ENCODE results near the gene ACTN3.

- no peak for TF ChIP-seq GATA3 (IDR thresholded peaks at IDR 0.05; ENCODE audit: low read depth, low read length)
- no peak for TF ChIP-seq GATA2 (IDR thresholded peaks at IDR 0.05; ENCODE audit: low read depth, low read length)
These were observed 17.0 kb upstream of the ACTN3 start for GRCh38 chr11:66529655-66530054.

Data from SH-SY5Y (cell line).